Fibroblast of villous mesenchyme (primary cell): ENCODE measurements around the gene ACTR1A. TPM values are rescaled to one million over a fixed set of nuclear protein-coding genes. Genes with fewer than 3 reads are reported as not detected.

ENCODE experiments used
- DNase-seq: peaks from one replicate; pipeline ENCODE4 v3.0.0-alpha.2; 2010; ENCODE audit warnings: low read depth
- H3K4me3 ChIP-seq: 2 replicates; pipeline ENCODE4 v1.5.1; 2011; ENCODE audit warnings: low read depth, mild to moderate bottlenecking, low read length
- total RNA-seq: library from RNA; depleted of rRNA; stranded (reverse); fragments of >200 nt; gene quantifications from 2 replicates; pipeline ENCODE4 v1.2.3, GENCODE V29; 2012
- TF ChIP-seq, protein P1 (sequence below): IDR thresholded peaks from 2 replicates; pipeline ENCODE4 v1.5.1; 2012; ENCODE audit warnings: low read depth, mild to moderate bottlenecking, low read length; ENCODE audit not compliant: insufficient read depth

The ACTR1A gene
- total RNA-seq, 1 donor = 130 TPM

DNA sequence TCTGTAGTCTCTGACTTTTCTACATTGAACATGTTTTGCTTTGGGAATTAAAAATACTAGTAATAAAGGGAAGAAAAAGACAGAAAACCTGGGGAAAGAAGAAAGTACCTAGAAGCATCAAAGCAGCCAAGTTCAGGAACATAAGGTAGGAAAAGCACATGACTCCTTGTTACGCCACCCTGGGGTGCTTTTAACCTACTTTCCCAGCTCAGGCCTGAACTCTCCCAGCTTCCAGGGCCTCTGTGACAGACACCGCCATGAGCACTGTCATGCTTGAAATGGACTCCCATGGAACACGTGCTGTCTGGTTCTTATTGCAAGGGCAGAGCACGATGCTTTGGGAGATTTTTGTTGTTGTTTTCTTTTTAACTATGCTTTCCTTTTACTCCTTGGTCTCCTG is 11.4 kb downstream of the ACTR1A start:
- no peak overlapping the region for H3K4me3 ChIP-seq
- TF ChIP-seq, protein P1, sequence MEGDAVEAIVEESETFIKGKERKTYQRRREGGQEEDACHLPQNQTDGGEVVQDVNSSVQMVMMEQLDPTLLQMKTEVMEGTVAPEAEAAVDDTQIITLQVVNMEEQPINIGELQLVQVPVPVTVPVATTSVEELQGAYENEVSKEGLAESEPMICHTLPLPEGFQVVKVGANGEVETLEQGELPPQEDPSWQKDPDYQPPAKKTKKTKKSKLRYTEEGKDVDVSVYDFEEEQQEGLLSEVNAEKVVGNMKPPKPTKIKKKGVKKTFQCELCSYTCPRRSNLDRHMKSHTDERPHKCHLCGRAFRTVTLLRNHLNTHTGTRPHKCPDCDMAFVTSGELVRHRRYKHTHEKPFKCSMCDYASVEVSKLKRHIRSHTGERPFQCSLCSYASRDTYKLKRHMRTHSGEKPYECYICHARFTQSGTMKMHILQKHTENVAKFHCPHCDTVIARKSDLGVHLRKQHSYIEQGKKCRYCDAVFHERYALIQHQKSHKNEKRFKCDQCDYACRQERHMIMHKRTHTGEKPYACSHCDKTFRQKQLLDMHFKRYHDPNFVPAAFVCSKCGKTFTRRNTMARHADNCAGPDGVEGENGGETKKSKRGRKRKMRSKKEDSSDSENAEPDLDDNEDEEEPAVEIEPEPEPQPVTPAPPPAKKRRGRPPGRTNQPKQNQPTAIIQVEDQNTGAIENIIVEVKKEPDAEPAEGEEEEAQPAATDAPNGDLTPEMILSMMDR = no peak
- DNase-seq = no peak

DNA sequence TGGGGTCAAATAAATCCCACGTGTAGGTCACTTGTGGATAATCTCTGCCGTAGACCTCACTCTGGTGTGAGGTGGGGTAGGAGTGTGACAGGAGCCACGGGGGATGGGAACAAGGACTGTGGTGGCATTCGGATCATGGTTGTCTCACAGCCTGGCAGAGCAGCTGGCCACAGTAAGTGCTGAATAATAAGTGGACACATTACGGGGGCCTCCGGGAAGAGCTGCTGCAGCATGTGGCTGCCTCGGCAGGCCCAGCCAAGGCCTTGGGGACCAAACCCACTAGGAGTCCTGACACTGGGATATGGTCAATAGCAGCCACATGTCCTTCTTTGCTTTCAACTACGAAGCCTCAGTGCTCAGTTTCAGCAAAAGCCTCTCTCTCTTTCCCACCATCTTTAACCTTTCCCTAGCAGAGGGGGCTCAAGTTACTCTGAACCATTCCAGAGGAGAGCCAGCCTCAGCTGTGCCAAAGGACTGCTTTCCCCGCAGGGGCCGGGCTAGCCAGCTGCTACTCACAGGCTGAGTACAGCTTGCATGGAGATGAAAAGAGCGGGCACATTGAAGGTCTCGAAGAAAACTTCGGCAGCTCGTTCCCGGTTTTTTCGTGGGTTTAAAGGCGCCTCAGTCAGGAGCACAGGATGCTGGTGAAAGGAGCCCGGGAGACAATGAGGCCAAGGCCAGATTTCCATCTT is 17.3 kb downstream of the ACTR1A start:
- TF ChIP-seq, protein P1 = no peak
- no peak for DNase-seq
- H3K4me3 ChIP-seq = no peak overlapping the region

DNA sequence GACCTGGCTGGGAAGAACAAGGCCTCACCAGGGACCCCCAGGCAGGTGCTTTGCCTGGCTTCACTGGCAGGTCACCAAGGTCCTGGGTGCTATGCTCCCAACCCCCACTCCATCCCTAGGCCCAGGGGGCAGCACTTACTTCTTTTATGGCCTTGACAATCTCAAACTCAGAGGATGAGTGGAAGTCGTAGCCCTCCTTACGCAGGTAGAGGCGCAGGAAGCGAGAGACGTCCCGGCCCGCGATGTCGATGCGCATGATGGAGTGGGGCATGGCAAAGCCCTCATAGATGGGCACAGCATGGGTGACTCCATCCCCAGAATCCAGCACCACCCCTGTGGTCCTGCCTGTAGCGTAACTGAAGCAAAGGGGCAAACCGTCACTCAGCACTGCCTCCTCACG is 18.5 kb downstream of the ACTR1A start:
- no peak overlapping the region for H3K4me3 ChIP-seq
- DNase-seq = no peak
- TF ChIP-seq, protein P1 = no peak

- no peak for DNase-seq
- no peak overlapping the region for H3K4me3 ChIP-seq
- TF ChIP-seq, protein P1 = no peak
Measured at GRCh38 chr10:102480396-102480795, 22.1 kb downstream of the ACTR1A start.

DNA sequence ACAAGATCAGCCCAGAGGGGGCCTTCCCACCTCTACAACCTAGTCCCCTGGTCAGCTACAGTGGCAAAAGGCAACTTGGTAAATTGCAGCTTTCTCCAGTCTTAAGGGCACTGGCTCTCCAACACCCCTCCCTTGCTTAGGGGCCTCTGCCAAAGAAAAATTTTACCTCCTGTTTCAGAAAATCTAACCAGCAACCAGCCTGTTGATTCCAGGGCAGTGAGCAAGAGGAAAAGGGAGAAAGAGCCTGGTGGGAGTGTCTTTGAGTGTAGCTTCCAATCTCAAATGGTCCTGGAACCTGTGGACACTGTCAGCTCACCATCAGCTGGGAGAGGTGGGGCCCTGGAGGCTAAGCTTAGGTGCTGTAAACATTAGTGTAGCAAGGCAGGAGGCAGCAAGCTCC is 22.9 kb downstream of the ACTR1A start:
- TF ChIP-seq, protein P1 = no peak
- no peak for DNase-seq
- H3K4me3 ChIP-seq = no peak overlapping the region

- H3K4me3 ChIP-seq = no peak overlapping the region
- TF ChIP-seq, protein P1 = no peak
- DNase-seq = no peak
Measured at GRCh38 chr10:102476466-102477141, 25.9 kb downstream of the ACTR1A start.
